Body of pancreas (tissue), 4 donors: ENCODE data around the gene MMP23B.
"Not testable (repeated sequence)": the region's sequence is repeated elsewhere in the genome, so short reads cannot be mapped to it uniquely, and the experiment has no call there.

ENCODE experiments used
- POLR2A ChIP-seq, 3 donors: fragments of 450-650 bp; IDR thresholded peaks; one replicate each; pipeline ENCODE4 v1.6.1; 2016; ENCODE audit warnings: antibody characterized with exemption in 3 of 3, mild to moderate bottlenecking in 2 of 3
- TF ChIP-seq, protein P1 (sequence below), 7 experiments: fragments of 450-650 bp in 4 of 7; fragments of 200-600 bp in 3 of 7; sonication (generic) in 3 of 7; IDR thresholded peaks; one replicate each; pipeline ENCODE4 v1.5.1; 2016 to 2019; ENCODE audit warnings: antibody characterized with exemption in 7 of 7

- TF ChIP-seq, protein P1, sequence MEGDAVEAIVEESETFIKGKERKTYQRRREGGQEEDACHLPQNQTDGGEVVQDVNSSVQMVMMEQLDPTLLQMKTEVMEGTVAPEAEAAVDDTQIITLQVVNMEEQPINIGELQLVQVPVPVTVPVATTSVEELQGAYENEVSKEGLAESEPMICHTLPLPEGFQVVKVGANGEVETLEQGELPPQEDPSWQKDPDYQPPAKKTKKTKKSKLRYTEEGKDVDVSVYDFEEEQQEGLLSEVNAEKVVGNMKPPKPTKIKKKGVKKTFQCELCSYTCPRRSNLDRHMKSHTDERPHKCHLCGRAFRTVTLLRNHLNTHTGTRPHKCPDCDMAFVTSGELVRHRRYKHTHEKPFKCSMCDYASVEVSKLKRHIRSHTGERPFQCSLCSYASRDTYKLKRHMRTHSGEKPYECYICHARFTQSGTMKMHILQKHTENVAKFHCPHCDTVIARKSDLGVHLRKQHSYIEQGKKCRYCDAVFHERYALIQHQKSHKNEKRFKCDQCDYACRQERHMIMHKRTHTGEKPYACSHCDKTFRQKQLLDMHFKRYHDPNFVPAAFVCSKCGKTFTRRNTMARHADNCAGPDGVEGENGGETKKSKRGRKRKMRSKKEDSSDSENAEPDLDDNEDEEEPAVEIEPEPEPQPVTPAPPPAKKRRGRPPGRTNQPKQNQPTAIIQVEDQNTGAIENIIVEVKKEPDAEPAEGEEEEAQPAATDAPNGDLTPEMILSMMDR (IDR thresholded peaks at IDR 0.05): not testable (repeated sequence)
- not testable (repeated sequence) for TF ChIP-seq POLR2A (IDR thresholded peaks at IDR 0.05)
Observed at GRCh38 chr1:1636621-1637478, 4.9 kb downstream of the MMP23B start.
